GM18909 (cell line): ENCODE data around the gene GNL3.
"Not testable (repeated sequence)": the region's sequence is repeated elsewhere in the genome, so short reads cannot be mapped to it uniquely, and the experiment has no call there.

ENCODE experiments used
- ATAC-seq: cut with Tn5 transposase; IDR thresholded peaks from one replicate; pipeline ENCODE4 v1.9.1; 2021; ENCODE audit warnings: mild to moderate bottlenecking; ENCODE audit not compliant: unreplicated experiment, poor library complexity

GNL3 gene

GRCh38 chr3:52715714-52716305 lies 30.0 kb downstream of the GNL3 start:
- no peak for ATAC-seq

GRCh38 chr3:52719618-52720017 lies 33.8 kb downstream of the GNL3 start:
- ATAC-seq, result no peak

- no peak for ATAC-seq
Measured at GRCh38 chr3:52721002-52721729, 35.3 kb downstream of the GNL3 start.

- no peak for ATAC-seq
Measured at GRCh38 chr3:52721730-52722008, 35.8 kb downstream of the GNL3 start.

GRCh38 chr3:52722491-52722890 lies 36.7 kb downstream of the GNL3 start:
- no peak for ATAC-seq

GRCh38 chr3:52723935-52724334 lies 38.1 kb downstream of the GNL3 start:
- ATAC-seq, result no peak

GRCh38 chr3:52724511-52724910 lies 38.7 kb downstream of the GNL3 start:
- no peak for ATAC-seq

- ATAC-seq, result not testable (repeated sequence)
Measured at GRCh38 chr3:52728753-52729152, 42.9 kb downstream of the GNL3 start.

GRCh38 chr3:52730681-52731080 lies 44.8 kb downstream of the GNL3 start:
- no peak for ATAC-seq

- no peak for ATAC-seq
Measured at GRCh38 chr3:52731590-52731989, 45.8 kb downstream of the GNL3 start.

- ATAC-seq, result no peak
Measured at GRCh38 chr3:52733256-52733891, 47.5 kb downstream of the GNL3 start.

- no peak for ATAC-seq
Measured at GRCh38 chr3:52739730-52740129, 53.9 kb downstream of the GNL3 start.

GRCh38 chr3:52742418-52743041 lies 56.7 kb downstream of the GNL3 start:
- no peak for ATAC-seq

- ATAC-seq, result no peak
Measured at GRCh38 chr3:52743152-52743551, 57.3 kb downstream of the GNL3 start.

GRCh38 chr3:52743721-52744120 lies 57.9 kb downstream of the GNL3 start:
- no peak for ATAC-seq
